Pancreas (tissue), 10 donors: ENCODE data around the gene VPS51. TPM values are rescaled to one million over a fixed set of nuclear protein-coding genes. Genes with fewer than 3 reads are reported as not detected.

Experiments used
- ATAC-seq, 4 donors: fragments of 200-7000 bp; cut with Tn5 transposase; one replicate each; pipeline versions ENCODE4 v1.8.0 to v1.9.1; 2020; ENCODE audit warnings: mild to moderate bottlenecking in 4 of 4, moderate library complexity in 4 of 4
- DNase-seq, 6 donors: peaks; one replicate each; pipeline ENCODE4 v3.0.0-alpha.2; 2020
- FAIRE-seq: peaks from 2 replicates; lab custom pipeline; 2012; peaks lifted over from hg19 to GRCh38; lab: Jason Lieb, UNC
- H3K27ac ChIP-seq, 4 donors: fragments of 200-600 bp; sonication (generic); 1 replicate in 3 of 4; 2 replicates in 1 of 4; pipeline versions ENCODE4 v1.5.0 to v1.8.0; 2020
- H3K27me3 ChIP-seq, 4 donors: fragments of 200-600 bp; one replicate each; pipeline ENCODE4 v1.8.0; 2021
- H3K36me3 ChIP-seq, 3 donors: fragments of 200-600 bp; sonication (generic) in 1 of 3; one replicate each; pipeline versions ENCODE4 v1.5.0 to v1.8.0; 2020 to 2021
- H3K4me1 ChIP-seq, 3 donors: fragments of 200-600 bp; one replicate each; pipeline ENCODE4 v1.8.0; 2021
- H3K4me3 ChIP-seq, 4 donors: fragments of 200-600 bp; sonication (generic) in 2 of 4; one replicate each; pipeline versions ENCODE4 v1.5.0 to v1.8.0; 2020 to 2021
- H3K9me3 ChIP-seq, 4 donors: fragments of 200-600 bp; one replicate each; pipeline ENCODE4 v1.8.0; 2021
- WGBS, 2 donors: extraction: QIAGEN DNeasy Blood & Tissue Kit; methylation state at CpG; one replicate each; pipeline ENCODE4 v1.1.7; 2013; 5-methylcytosine and 5-hydroxymethylcytosine counted together
- intact Hi-C, 3 donors: fragments of 100-400 bp; cut with DNase I; formaldehyde crosslinking; loops; one replicate each; pipeline versions ENCODE4 v1.11.1 to v1.14.2; 2022
- polyA plus RNA-seq, 2 donors: library from polyadenylated mRNA; stranded (reverse); fragments of 200-250 nt; gene quantifications; one replicate each; pipeline ENCODE4 v1.2.3, GENCODE V29; 2013
- total RNA-seq, 6 donors: library from RNA; stranded (reverse); fragmentation: NEBNext Ultra II Directional in 4 of 6; extraction: Animal tissue kit (Norgen Biotek cat#: 25700) in 4 of 6; gene quantifications; one replicate each; pipeline versions ENCODE4 v1.2.1 to v1.2.4, GENCODE V29; 2021 to 2023
- TF ChIP-seq, protein P1 (sequence below), 4 donors: fragments of 200-600 bp; sonication (generic) in 3 of 4; IDR thresholded peaks; one replicate each; pipeline versions ENCODE4 v1.5.0 to v1.8.0; 2021; ENCODE audit warnings: antibody characterized with exemption in 4 of 4
- donor health status: healthy with polysubstance abuse.
- donor health status: DM: no; HTN: no; CAD: no; lungs with moderate emphysema.
- donor health status: DM: no; HTN: no; CAD: no.
- donor health status: control.
- donor health status: control.
- donor health status: Bipolar disorder and iron deficiency.
- donor health status: DM: yes; HTN: yes; CAD: no.
- donor health status: DM: no; HTN: no; CAD: no.
- donor health status: DM: no; HTN: no; CAD: no.
- donor health status: DM: yes; HTN: yes; CAD: no.

VPS51 gene
- total RNA-seq (100 to 1,000 TPM in 5 of 6 donors, 10 to 100 TPM in 1; 85.4 to 150 (median 130) TPM), polyA plus RNA-seq (100 to 1,000 TPM; 119 to 179 TPM)

- H3K4me3 ChIP-seq: peak within 1 kb of the TSS; percentile 59 to 78 (median 68)
- H3K27me3 ChIP-seq: no peaks in the 10 kb centered on the region
- H3K36me3 ChIP-seq: peaks cover 0 to 9% (median 0%) of the 10 kb centered on the region in 3 donors
- TF ChIP-seq, protein P1, sequence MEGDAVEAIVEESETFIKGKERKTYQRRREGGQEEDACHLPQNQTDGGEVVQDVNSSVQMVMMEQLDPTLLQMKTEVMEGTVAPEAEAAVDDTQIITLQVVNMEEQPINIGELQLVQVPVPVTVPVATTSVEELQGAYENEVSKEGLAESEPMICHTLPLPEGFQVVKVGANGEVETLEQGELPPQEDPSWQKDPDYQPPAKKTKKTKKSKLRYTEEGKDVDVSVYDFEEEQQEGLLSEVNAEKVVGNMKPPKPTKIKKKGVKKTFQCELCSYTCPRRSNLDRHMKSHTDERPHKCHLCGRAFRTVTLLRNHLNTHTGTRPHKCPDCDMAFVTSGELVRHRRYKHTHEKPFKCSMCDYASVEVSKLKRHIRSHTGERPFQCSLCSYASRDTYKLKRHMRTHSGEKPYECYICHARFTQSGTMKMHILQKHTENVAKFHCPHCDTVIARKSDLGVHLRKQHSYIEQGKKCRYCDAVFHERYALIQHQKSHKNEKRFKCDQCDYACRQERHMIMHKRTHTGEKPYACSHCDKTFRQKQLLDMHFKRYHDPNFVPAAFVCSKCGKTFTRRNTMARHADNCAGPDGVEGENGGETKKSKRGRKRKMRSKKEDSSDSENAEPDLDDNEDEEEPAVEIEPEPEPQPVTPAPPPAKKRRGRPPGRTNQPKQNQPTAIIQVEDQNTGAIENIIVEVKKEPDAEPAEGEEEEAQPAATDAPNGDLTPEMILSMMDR (IDR thresholded peaks at IDR 0.05): no peak
- ATAC-seq (peak; percentile 95 to 97 (median 96)), FAIRE-seq (no peak), DNase-seq (peak; percentile 84 to 93 (median 90))
- intact Hi-C loops: no loop called here
- WGBS, 2 donors: 0 to 1% methylated on average over 46 to 52 of the region's 52 CpGs
- peaks cover 0 to 13% (median 11%) of the 10 kb centered on the region in 3 donors for H3K4me1 ChIP-seq
- peak within 1 kb of the TSS; percentile 90 to 93 (median 92) for H3K27ac ChIP-seq
- H3K9me3 ChIP-seq: no peaks in the 10 kb centered on the region
Observed at GRCh38 chr11:65095974-65096806, at the start of gene VPS51. Gene VPS51, plus strand, starts transcription at chr11:65096214. Its CDS starts 37 bp downstream, at chr11:65096251.

DNA sequence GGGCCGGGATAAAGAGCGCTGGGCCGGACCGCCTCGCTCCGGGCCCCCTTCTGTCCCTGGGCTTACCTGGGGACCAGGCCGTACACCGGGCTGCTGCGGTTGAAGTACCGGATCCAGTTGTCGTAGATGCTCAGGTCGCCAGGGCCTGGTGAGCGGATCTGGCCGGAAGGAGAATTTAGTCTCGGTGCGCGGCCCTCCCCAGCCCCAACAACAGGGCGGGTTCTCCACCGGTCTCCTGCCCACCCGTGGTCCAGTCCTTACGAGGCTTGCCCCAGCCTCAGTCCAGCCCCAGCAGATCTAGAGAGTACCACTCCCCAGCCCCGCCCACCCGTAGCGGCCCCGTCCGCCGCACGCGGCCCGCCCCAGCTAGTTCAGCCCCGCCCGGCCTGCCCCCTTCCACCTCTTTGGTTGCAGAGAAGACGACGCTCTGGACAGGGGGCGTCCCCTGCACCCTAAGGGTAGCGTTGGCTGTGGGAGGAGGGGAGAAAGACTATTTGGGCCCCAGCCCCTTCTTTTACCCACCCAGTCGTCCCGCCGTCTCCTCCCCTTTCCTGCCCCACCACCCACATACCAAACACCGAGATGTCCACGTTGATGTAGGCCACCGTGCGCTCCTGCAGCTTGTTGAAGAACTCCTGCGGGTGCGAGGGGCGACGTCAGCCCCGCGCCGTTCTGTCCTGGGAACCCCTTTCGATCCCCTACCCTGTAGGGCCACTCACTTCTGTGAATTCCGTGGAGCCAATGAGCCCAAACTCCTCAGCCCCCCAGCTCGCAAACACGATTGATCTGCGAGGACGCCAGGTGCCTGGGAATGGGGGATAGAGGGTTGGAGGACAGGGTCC lies 48.2 kb upstream of the VPS51 start:
- TF ChIP-seq, protein P1 (IDR thresholded peaks at IDR 0.05): no peak
- Histone ChIP-seq H3K4me1 (no peaks in the 10 kb centered on the region), H3K9me3 (no peaks in the 10 kb centered on the region), H3K4me3 (peak overlapping the region in 2 of 4 donors; percentile 8 to 30), H3K36me3 (no peaks in the 10 kb centered on the region), H3K27ac (no peak overlapping the region), H3K27me3 (no peaks in the 10 kb centered on the region)
- intact Hi-C loops: no loop called here
- ATAC-seq (peak in 2 of 4 donors; percentile 29 to 33), DNase-seq (no peak), FAIRE-seq (no peak)
- WGBS, 2 donors: 57 to 63% methylated on average over 35 to 56 of the region's 56 CpGs

- TF ChIP-seq, protein P1 (IDR thresholded peaks at IDR 0.05): no peak
- no peaks in the 10 kb centered on the region for H3K27me3 ChIP-seq
- DNase-seq: no peak
- H3K9me3 ChIP-seq: no peaks in the 10 kb centered on the region
- ATAC-seq: no peak
- intact Hi-C loops: no loop called here
- FAIRE-seq: no peak
- H3K4me3 ChIP-seq: no peak overlapping the region
- no peak overlapping the region for H3K27ac ChIP-seq
- no peaks in the 10 kb centered on the region for H3K4me1 ChIP-seq
- WGBS, 2 donors: 75 to 80% methylated on average over 9 of the region's 9 CpGs
- H3K36me3 ChIP-seq: no peaks in the 10 kb centered on the region
Observed at GRCh38 chr11:65051398-65051858, 44.6 kb upstream of the VPS51 start.

DNA sequence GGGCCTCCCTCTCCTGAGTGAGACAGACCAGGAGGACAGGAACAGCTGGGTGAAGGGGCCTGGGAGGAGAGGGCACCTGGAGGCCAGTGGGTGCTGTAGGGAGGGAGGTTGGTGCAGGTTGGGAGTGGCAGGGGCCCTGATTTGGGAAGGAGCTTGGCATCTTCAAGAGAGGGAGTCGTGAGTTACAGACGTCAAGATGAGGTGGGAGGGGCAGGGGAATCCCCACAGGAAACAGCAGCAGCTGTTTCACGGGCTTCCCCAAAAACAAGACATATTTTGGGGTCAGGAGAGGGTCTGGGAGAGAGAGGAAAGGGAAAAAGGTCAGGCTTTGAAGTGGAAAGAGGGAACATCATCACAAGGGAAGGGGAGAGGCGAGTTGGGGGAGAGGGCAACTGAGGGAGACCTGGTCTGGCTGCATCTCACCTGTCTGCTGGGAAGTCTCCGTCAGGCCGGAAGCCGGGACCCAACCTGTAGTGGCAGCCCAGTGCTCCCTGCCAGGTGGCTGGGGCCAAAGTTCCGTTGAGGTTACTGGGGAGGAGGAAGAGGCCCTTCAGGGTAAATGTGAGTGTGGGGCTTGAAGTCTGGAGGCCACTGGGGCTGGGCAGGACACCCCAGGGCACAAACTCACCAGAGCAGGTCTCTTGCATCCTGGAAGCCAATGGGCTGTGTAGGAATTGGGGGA lies 42.0 kb upstream of the VPS51 start:
- intact Hi-C loops: no loop called here
- FAIRE-seq (no peak), DNase-seq (no peak), ATAC-seq (no peak)
- no peaks in the 10 kb centered on the region for H3K9me3 ChIP-seq
- H3K4me1 ChIP-seq: no peaks in the 10 kb centered on the region
- H3K4me3 ChIP-seq: no peak overlapping the region
- TF ChIP-seq, protein P1 (IDR thresholded peaks at IDR 0.05): no peak
- H3K27ac ChIP-seq: no peak overlapping the region
- no peaks in the 10 kb centered on the region for H3K27me3 ChIP-seq
- WGBS, 2 donors: 63 to 69% methylated on average over 8 of the region's 8 CpGs
- H3K36me3 ChIP-seq: no peaks in the 10 kb centered on the region
